GM19463 (cell line): Measurements from ENCODE around the gene CA6.
"Not testable (repeated sequence)": the region's sequence is repeated elsewhere in the genome, so short reads cannot be mapped to it uniquely, and the experiment has no call there.

Source experiments
- ATAC-seq: cut with Tn5 transposase; IDR thresholded peaks from one replicate; pipeline ENCODE4 v1.9.1; 2021; ENCODE audit warnings: mild to moderate bottlenecking, moderate library complexity; ENCODE audit not compliant: unreplicated experiment

CA6 gene

DNA sequence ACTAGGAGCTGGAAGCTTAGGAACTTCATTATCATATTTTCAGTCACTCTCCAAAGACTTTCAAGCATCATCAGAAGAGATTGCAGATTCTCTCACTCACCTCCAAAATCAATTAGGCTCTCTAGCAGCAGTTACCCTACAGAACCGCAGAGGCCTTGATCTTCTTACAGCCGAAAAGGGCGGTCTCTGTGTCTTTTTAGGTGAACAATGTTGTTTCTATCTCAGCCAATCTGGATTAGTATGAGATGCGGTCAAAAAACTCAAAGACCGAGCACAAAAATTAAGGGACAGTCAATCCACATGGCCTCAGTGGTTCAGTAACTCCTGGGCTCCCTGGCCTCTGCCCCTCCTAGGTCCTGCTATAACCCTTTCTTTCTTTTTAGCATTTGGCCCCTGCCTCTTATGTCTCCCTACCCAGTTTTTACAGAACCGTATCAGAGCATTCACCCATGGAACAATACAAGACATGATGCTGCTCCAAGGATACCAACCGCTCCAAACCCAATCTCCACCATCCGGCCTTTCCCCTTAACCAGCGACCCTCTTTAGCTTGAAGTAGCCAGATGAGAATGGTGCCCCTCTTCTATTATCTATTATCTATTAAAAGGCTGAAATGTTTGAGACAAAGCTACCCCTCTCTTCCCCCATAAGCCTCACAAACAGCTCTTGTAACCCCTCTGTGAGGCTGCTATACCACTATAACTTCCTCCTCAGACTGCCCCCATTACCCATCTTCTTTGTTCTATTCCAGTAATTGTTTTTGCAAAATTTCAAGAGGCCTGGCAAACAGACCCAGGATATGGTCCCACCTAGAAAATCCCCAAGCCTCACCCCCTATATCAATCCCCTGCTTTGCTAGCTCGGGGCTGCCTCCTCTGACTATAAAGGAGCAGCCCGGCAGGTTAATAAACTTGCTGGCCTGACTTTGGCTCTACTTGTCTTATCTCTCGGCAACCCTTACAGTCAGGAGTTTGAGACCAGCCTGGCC lies 18.7 kb upstream of the CA6 start:
- ATAC-seq, result no peak

DNA sequence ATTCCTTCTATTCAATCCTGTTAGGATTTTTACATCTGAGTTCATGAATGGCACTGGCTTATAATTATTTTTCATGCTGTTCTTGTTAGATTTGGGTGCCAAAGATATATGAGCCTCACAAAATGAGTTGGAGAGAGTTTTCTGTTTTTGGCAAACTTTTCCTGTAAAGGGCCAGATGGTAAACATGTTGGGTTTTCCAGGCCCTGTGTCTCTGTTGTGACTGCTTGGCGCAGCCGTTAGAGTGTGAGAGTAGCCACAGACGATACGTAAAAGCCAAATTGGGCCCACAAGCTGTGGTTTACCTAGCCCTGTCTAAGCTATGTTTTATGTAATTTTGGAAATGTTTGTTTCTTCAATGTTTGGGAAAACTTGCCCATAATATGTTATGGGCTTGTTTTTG lies 15.6 kb upstream of the CA6 start:
- no peak for ATAC-seq

DNA sequence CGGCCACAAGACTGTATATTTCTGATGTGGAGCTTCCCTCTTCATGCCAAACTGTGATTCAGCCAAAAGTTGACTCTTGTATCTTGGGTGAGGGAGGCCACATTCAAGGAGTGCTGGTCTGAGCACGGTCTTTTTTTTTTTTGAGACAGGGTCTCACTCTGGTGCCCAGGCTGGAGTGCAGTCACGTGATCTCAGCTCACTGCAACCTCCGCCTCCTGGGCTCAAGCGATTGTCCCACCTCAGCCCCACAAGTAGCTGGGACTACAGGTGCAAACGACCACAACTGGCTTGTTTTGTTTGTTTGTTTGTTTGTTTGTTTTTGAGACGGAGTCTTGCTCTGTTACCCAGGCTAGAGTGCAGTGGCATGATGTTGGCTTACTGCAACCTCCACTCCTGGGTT lies 8.6 kb upstream of the CA6 start:
- not testable (repeated sequence) for ATAC-seq

- ATAC-seq, result no peak
Measured at GRCh38 chr1:8937701-8938100, 8.0 kb upstream of the CA6 start.

GRCh38 chr1:8938232-8938999 lies 7.3 kb upstream of the CA6 start:
- ATAC-seq, result no peak

DNA sequence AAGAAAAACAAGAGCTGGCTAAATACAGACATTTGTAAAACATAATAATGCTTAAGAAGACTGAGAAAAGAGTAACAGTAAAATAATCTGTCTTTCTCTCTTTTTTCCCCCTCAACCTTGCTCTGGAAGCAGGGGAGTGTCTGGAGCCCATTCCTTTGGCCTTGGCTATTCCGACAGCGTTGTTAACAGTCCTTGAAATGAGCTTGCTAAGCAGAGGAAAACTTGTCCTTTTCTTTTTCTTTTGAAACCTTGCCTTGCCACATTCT lies 6.7 kb upstream of the CA6 start:
- ATAC-seq, result no peak

GRCh38 chr1:8939362-8939995 lies 6.2 kb upstream of the CA6 start:
- ATAC-seq, result no peak

DNA sequence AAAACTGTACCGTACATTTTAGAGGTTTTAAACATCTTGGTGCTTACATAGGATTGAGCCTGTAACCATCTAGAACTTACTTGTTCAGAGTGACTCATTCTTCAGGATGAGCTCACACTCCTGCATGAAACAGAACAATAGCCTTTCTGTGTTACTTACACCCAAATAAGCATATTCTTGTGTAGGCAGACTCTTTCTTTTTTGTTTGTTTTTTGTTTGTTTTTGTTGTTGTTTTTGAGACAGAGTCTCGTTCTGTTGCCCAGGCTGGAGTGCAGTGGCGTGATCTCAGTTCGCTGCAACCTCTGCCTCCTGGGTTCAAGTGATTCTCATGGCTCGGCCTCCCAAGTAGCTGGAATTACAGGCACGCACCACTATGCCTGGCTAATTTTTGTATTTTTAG lies 3.8 kb upstream of the CA6 start:
- ATAC-seq, result no peak

DNA sequence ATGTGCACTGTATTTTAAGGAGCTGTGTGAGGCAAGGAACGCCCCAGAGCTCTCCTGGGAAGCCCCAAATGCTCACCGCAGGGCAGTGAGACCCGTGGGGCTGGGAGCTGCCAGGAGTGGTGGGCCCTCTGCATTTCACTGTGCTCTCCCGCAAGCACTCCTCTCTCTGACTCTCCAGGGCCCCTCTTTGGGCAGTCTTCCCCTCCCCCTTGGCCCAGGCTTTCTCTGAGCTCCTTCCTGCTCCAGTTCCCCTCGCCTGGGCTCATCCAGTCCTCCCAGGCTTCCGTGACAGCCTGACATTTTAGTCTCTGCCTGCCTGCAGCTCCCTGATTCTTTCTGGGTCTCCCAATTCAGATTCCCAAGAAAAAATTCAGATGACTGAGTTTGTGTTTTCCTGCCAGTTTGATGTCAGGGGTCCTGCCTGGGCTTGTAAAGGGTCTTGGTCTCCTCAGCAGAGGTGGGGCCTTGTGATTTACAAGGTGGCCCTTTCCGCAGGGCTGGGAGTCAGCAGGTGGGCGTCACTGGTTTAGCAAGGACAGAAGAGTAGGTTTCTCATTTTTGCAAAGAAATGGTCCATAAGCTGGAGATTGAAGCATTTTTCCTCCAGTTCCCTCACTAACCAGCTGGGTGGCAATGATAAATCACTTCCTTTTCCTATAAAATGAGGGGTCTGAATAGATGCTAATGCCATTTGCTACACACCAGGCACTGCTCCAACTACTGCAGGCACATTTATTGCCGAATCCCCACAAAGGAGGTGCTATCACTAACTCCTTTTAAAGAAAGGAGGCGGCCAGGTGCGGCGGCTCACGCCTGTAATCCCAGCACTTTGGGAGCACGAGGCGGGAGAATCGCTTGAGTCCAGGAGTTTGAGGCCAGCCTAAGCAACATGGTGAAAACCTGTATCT lies 1.9 kb upstream of the CA6 start:
- ATAC-seq, result no peak

- no peak for ATAC-seq
Measured at GRCh38 chr1:8947127-8947691, 1.5 kb downstream of the CA6 start.

GRCh38 chr1:8950309-8950708 lies 4.6 kb downstream of the CA6 start:
- no peak for ATAC-seq

GRCh38 chr1:8951231-8951630 lies 5.6 kb downstream of the CA6 start:
- no peak for ATAC-seq

GRCh38 chr1:8955406-8955805 lies 9.7 kb downstream of the CA6 start:
- ATAC-seq, result no peak

GRCh38 chr1:8956461-8957349 lies 11.0 kb downstream of the CA6 start:
- ATAC-seq, result no peak

- ATAC-seq, result no peak
Measured at GRCh38 chr1:8962812-8963530, 17.3 kb downstream of the CA6 start.

DNA sequence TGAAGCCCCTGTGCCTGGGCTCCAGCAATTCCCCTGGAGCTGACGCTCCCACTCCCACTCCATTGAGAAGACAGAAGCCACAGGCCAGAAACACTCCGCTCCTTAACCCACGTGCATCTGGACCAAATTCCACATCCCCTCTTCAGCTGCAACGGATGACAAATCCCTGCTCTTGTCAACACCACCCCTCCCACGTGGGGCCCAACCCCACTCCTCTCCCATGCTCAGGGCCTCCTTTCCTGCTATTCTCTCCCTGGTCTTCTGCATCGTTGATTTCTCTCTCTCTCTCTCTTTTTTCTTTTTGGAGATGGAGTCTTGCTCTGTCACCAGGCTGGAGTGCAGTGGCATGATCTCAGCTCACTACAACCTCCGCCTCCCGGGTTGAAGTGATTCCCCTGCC lies 18.3 kb downstream of the CA6 start:
- ATAC-seq, result no peak

- ATAC-seq, result no peak
Measured at GRCh38 chr1:8965121-8965820, 19.6 kb downstream of the CA6 start.

- ATAC-seq, result no peak
Measured at GRCh38 chr1:8966606-8967005, 20.9 kb downstream of the CA6 start.
